Activated gamma-delta T cell treated with Interleukin-2 at 50 U/mL for 16 hours (primary cell): Measurements from ENCODE around the gene GSX1.
A peak's percentile ranks its signal among the peaks of the same experiment; 100 is the strongest.
"Not testable (repeated sequence)": the region's sequence is repeated elsewhere in the genome, so short reads cannot be mapped to it uniquely, and the experiment has no call there.

ENCODE experiments used
- DNase-seq: peaks from one replicate; pipeline ENCODE4 v3.0.0-alpha.2; 2020

GSX1 gene

GRCh38 chr13:27792393-27793218 lies at the start of gene GSX1:
GSX1 (plus strand) TSS chr13:27792483; CDS start chr13:27792691, 208 bp downstream.
- DNase-seq, result peak; percentile 16

- no peak for DNase-seq
Observed at GRCh38 chr13:27744801-27745200, 47.5 kb upstream of the GSX1 start.

DNA sequence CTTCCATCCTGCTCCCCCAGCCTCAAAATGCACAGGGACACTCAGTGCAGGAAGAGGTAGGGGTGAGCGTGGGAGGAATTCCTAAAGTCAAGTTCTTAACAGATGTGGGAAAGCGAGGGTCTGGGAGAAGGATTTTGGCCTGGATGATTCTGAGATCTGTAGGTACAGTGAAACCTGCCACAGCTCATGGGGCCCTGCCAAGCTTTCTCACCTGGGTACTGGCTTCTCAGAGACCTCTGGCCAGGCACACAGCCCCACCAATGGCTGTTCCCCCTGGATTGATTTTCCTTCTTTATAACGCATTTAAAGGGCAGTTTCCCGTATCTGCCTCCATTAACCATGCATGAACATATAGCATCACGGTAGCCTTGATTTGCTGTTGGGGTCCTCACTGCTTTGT lies 47.0 kb upstream of the GSX1 start:
- no peak for DNase-seq

- DNase-seq, result not testable (repeated sequence)
Observed at GRCh38 chr13:27748143-27748542, 44.1 kb upstream of the GSX1 start.

GRCh38 chr13:27751953-27752532 lies 40.2 kb upstream of the GSX1 start:
- DNase-seq, result no peak

- no peak for DNase-seq
Observed at GRCh38 chr13:27765650-27766049, 26.6 kb upstream of the GSX1 start.

DNA sequence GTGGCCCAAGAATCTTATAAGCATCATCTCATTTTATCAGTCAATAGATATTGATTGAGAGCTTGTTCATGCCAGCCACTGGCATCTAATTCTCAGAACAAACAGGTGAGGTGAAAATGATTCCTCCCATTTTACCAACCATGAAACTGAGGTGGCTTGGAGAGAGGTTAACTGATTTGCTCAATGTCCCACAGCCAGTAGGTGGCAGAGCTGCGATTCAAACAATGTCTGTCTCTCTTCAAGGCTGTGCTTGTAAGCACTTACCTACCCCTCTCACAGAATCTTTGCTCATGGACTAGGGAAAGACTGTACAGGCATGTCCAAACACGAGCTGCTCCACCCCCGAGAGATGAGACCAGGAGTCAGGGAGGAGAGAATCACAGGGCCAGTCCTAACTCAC lies 21.5 kb upstream of the GSX1 start:
- DNase-seq, result no peak

DNA sequence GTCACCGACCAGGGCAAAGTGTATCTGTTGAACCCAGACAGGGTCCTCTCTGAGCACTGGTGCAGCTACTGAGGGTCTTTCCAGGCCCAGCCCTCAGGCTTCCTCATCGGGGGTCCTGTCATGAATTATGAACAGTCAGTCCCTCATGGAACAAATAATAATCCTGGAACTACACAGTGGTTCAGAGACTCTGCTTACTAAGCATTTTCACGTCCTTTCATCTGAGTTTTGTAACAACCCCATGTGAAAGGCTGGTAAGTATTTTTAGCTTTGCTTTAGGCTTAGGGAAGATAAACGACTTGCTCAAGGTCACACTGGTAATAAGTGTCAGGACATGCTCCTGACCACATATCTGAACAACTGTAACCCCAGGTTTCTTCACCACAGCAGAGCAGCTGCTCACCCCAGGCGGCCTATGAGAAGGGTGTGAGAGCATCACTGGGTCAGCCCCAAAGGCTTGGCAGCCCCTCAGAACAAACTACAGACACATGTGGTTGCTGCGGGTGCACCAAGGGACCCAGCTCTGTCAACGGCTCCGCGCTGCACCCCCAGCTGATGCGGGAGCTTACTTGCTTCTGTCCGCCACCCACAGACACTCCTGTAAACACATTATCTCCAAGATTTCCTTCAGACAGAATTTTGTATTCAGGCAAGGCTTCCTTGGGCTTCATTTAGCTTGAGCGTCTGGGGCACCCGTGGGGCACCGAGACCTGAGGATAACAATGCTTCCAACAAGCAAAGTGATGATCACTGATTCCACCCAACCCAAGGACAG lies 19.4 kb upstream of the GSX1 start:
- no peak for DNase-seq

- DNase-seq, result no peak
Observed at GRCh38 chr13:27774169-27774568, 18.1 kb upstream of the GSX1 start.

GRCh38 chr13:27774651-27775050 lies 17.6 kb upstream of the GSX1 start:
- DNase-seq, result no peak

GRCh38 chr13:27775943-27776342 lies 16.3 kb upstream of the GSX1 start:
- DNase-seq, result no peak

GRCh38 chr13:27782151-27782550 lies 10.1 kb upstream of the GSX1 start:
- DNase-seq, result no peak

DNA sequence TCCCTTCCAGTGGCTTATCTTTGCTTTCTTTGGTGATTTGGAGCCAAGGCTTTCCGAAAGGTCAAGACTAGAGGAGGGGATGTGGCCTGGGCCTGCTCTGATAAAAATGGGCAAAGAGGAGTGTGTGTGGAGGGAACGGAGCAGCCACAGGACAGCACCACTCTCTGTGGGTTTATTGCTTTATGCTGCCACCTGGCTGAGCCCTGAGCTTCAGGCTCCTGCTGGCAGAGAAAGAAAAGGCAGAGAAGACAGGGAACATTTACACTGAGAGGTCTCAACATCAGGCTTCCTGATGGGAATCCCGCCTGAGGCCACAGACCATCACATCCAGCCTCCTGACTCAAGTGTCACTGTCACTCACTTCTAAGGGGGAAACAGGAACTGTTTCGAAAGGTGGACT lies 9.2 kb upstream of the GSX1 start:
- DNase-seq, result no peak

GRCh38 chr13:27788271-27788670 lies 4.0 kb upstream of the GSX1 start:
- DNase-seq, result no peak

GRCh38 chr13:27789153-27789494 lies 3.2 kb upstream of the GSX1 start:
- no peak for DNase-seq

DNA sequence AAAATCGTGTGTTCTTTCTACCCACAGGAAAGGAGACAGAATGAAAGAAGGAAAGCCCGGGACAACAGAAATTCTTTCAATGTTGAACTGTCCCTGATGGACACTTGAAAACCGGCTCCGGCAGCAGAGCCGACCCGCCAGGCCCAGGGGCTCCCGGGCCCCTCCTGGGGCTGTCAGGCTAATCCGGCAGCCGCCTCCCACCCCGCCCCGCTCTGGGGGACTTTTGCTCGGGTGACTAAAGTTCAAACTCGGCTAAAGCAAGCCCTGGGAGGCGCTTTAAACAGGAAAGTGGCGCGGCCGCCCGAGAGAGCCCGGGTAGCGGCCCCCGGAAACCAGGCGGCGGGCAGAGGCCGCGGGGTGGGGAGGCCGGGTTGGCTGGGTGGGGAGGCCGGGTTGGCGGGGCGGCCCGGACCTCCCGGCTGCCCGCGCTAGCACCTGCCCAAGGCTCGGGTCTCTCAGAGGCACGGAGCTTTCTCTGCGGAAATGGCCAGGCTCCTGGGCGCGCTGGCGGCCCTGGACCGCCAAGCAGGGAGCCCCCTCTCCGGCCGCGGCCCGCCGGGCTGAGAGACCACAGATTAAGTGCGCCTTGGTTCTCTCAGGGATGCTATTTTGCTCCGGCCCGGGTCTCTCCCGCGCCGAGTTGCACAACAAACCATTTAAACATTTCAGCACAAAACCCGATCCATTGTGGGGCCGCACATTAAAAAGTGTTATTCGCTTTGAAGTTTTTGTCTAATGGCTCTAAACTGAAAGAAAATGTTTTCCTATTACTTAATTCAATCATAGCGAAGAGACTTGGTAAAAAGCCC lies 2.6 kb upstream of the GSX1 start:
- DNase-seq, result peak; percentile 10

GRCh38 chr13:27790523-27790922 lies 1.8 kb upstream of the GSX1 start:
- no peak for DNase-seq

DNA sequence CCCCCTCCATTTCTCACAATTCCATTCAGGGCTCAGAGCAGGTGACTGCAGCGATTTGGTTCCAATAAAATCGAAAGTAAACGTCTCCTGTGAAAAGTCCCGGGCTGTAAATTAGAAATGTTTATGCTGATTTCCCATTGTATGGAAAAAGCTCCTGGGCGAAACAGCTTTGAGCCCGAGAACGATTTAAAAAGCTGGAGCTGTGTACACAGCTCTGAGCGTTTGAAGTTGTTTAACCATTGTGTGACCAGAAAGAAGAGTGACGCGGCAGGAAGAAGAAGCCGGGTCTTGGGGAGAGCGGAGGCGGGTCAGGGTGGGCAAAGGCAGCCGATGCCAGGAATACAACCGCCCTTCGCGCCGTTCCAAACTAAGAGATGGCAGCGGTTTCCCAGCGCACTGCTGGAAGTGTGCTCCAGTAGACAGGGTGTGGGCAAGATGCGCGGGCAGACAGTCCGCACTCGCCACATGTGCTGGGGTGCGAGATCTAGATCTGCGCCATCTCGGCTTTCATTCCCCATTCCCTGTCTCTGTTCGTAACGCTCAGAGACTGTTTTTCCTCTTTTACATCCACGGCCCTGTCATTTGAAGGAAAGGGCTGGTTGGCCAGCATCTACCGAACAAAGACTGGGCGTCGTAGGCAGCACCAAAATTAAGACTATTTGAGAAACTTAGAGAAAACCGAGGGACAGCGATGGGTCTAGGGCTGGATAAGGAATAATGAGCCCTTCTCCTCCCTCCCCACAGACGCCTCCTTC lies 960 bp upstream of the GSX1 start:
- DNase-seq, result no peak

DNA sequence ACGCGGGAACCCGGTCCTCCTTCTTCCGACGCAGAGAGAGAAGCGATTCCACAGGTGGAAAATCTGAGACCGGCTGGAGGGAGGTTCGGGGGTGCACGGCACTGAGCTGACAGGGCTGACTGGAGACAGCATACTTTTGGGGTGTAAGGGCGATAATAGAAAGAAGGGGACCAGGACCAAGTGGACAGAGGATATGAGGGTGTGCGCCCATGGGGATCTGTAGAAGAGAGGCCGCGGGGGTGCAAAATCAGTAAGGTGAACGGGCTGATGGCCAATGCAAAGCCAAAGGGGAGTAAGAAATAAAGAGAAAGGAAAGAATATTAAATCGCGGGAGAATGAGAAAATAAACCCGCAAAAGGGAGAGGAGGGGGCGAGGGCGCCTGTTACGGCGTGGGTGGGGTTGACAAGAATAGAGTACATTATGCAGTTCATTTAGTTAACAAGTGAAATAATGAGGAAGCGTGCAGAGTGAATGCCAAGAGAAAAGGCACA lies 336 bp upstream of the GSX1 start:
- DNase-seq, result no peak

GRCh38 chr13:27793507-27794367 lies 1.5 kb downstream of the GSX1 start:
- no peak for DNase-seq

DNA sequence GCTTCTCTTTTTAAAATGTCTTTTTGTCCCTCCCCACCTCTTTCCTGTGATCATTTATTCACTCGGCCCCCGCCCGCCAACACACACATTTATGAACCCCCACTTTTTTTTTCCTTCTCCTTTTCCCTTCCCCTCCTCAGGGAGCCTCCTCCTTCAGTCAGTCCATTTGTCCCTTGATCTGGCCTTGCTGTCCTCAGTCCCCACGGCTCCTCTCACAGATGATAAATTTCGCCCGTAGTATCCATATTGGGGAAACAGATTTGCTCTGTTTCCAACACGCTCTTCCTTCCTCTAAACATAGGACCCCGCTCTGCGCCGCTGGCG lies 2.0 kb downstream of the GSX1 start:
- DNase-seq, result no peak
